ENCODE measurements around the gene A3GALT2. TPM values are rescaled to one million over a fixed set of nuclear protein-coding genes. Genes with fewer than 3 reads are reported as not detected.

Gene A3GALT2
- total RNA-seq, 2 experiments from 2014 or later = not detected

GRCh38 chr1:33307494-33307864 is 13.4 kb downstream of the A3GALT2 start:
- H3K27ac ChIP-seq (ENCODE audit: low read depth, low read length, poor library complexity, severe bottlenecking) = no peak overlapping the region
- no peaks in the 10 kb centered on the region for H4K20me1 ChIP-seq (ENCODE audit: insufficient read depth, low read length)
- no peak overlapping the region for H3K4me2 ChIP-seq (ENCODE audit: low read length)
- CTCF ChIA-PET (ENCODE audit: unreplicated experiment) = no interaction called here
- H3K9me2 ChIP-seq (ENCODE audit: insufficient read depth, low read length) = no peaks in the 10 kb centered on the region
- no peaks in the 10 kb centered on the region for H3K4me1 ChIP-seq (ENCODE audit: insufficient read depth, low read length, poor library complexity, severe bottlenecking)
- no peak overlapping the region for H2AFZ ChIP-seq (ENCODE audit: low read length)
- H3K9me3 ChIP-seq (ENCODE audit: low read length) = no peaks in the 10 kb centered on the region
- no peaks in the 10 kb centered on the region for H3K36me3 ChIP-seq (ENCODE audit: insufficient read depth, low read length)
- H3K79me2 ChIP-seq (ENCODE audit: insufficient read depth, low read depth, low read length) = no peaks in the 10 kb centered on the region
- no TSS peak for BruUV-seq (replicated peaks)
- POLR2A ChIA-PET = no interaction called here
- intact Hi-C loops (cut with micrococcal nuclease; ENCODE audit: unreplicated experiment) = no loop called here
- TF ChIP-seq, protein P1, sequence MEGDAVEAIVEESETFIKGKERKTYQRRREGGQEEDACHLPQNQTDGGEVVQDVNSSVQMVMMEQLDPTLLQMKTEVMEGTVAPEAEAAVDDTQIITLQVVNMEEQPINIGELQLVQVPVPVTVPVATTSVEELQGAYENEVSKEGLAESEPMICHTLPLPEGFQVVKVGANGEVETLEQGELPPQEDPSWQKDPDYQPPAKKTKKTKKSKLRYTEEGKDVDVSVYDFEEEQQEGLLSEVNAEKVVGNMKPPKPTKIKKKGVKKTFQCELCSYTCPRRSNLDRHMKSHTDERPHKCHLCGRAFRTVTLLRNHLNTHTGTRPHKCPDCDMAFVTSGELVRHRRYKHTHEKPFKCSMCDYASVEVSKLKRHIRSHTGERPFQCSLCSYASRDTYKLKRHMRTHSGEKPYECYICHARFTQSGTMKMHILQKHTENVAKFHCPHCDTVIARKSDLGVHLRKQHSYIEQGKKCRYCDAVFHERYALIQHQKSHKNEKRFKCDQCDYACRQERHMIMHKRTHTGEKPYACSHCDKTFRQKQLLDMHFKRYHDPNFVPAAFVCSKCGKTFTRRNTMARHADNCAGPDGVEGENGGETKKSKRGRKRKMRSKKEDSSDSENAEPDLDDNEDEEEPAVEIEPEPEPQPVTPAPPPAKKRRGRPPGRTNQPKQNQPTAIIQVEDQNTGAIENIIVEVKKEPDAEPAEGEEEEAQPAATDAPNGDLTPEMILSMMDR (conservative IDR thresholded peaks at IDR 0.05; ENCODE audit: low read length) = no peak
- no peak for TF ChIP-seq EZH2phosphoT487 (IDR thresholded peaks at IDR 0.05; ENCODE audit: borderline replicate concordance, low read depth, low read length)
- no peak overlapping the region for H3K4me3 ChIP-seq (ENCODE audit: low read depth, low read length, poor library complexity, severe bottlenecking)
- DNase-seq (ENCODE audit: low spot score) = no peak

DNA sequence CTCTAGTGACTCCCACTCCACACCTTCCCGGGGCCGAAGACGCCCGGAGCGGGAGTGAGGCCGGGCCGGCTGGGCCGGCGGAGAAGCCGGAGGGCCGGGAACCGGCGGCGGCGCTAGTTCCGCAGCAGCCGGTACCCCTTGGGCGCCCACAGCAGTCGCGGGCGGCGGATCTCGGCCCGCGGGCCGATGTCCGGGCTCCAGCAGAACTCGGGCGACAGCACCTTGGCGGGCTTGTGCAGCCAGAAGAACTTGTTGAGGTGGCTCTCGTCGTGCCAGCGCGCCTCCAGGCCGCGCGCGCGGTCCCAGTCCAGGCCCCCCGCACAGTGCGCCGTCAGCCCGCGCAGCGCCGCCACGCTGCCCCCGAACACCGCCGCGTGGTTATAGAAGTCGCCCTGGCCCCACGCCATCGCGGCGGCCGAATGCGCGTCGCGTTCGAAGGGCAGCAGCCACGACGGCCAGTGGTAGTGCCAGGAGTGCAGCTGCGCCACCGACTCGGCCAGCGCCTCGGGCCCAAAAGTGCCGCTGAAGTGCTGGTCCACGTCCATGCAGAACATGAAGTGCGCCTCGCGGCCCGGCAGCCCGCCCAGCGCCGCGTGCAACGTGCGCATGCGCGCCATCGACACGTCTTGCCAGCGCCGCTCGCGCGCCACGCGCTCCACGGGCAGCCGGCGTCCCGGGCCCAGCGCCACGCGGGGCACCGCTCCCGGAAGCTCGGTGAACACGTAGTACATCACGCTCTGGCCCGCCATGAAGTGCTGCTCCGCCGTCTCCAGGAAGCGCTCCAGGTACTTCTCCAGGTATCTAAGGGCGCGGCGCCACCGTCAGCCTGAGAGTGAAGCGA is 14.0 kb downstream of the A3GALT2 start:
- no peak overlapping the region for H3K4me3 ChIP-seq (ENCODE audit: low read depth, low read length, poor library complexity, severe bottlenecking)
- no peaks in the 10 kb centered on the region for H4K20me1 ChIP-seq (ENCODE audit: insufficient read depth, low read length)
- no peak overlapping the region for H2AFZ ChIP-seq (ENCODE audit: low read length)
- no peaks in the 10 kb centered on the region for H3K79me2 ChIP-seq (ENCODE audit: insufficient read depth, low read depth, low read length)
- no peak overlapping the region for H3K4me2 ChIP-seq (ENCODE audit: low read length)
- TF ChIP-seq, protein P1 (conservative IDR thresholded peaks at IDR 0.05; ENCODE audit: low read length) = no peak
- no peak for TF ChIP-seq EZH2phosphoT487 (IDR thresholded peaks at IDR 0.05; ENCODE audit: borderline replicate concordance, low read depth, low read length)
- no peaks in the 10 kb centered on the region for H3K4me1 ChIP-seq (ENCODE audit: insufficient read depth, low read length, poor library complexity, severe bottlenecking)
- ChIA-PET CTCF (ENCODE audit: unreplicated experiment) (no interaction called here), POLR2A (no interaction called here)
- BruUV-seq (replicated peaks) = no TSS peak
- intact Hi-C loops (cut with micrococcal nuclease; ENCODE audit: unreplicated experiment) = no loop called here
- no peaks in the 10 kb centered on the region for H3K9me2 ChIP-seq (ENCODE audit: insufficient read depth, low read length)
- 0 out of 2 replicates have a peak, but pooled peaks cover 4% of the 10 kb centered on the region for H3K9me3 ChIP-seq (ENCODE audit: low read length)
- no peak overlapping the region for H3K27ac ChIP-seq (ENCODE audit: low read depth, low read length, poor library complexity, severe bottlenecking)
- no peaks in the 10 kb centered on the region for H3K36me3 ChIP-seq (ENCODE audit: insufficient read depth, low read length)
- no peak for DNase-seq (ENCODE audit: low spot score)
